ENCODE data around the gene PACS1. TPM values are rescaled to one million over a fixed set of nuclear protein-coding genes. Genes with fewer than 3 reads are reported as not detected.

PACS1 gene
- total RNA-seq, 4 donors from 2014 or later: 17.9 to 37.6 (median 25.4) TPM

DNA sequence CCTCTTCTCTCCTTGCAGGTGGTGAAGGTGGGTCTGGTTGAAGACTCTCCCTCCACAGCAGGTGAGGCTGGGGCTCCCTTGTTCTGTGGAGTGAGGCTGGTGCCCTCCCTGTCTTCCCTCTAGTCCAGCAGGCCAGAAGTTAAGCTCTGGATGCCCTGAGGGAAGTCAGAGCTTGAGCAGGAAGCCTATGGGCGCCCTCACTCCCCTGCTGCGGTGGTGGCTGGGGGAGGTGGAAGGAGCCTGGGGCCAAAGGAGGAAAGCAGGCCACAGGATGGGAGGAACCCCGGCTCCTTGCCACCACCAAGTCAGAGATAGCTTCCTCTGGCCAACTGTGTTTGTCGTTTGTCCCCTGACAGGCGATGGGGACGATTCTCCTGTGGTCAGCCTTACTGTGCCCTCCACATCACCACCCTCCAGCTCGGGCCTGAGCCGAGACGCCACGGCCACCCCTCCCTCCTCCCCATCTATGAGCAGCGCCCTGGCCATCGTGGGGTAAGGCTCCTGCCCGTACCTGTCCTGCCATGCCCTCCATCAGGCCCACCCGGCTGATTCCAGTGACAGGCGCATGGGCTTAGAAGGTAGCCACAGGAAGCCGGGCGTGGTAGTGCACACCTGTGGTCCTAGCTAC is 168.8 kb downstream of the PACS1 start:
- DNase-seq: no peak
- H3K4me1 ChIP-seq: no peaks in the 10 kb centered on the region
- 73 to 85% methylated on average over 2 to 6 of the region's 17 CpGs for WGBS, 2 donors
- H3K27me3 ChIP-seq: no peaks in the 10 kb centered on the region
- no peak for TF ChIP-seq POLR2A (IDR thresholded peaks at IDR 0.05)
- TF ChIP-seq, protein P1, sequence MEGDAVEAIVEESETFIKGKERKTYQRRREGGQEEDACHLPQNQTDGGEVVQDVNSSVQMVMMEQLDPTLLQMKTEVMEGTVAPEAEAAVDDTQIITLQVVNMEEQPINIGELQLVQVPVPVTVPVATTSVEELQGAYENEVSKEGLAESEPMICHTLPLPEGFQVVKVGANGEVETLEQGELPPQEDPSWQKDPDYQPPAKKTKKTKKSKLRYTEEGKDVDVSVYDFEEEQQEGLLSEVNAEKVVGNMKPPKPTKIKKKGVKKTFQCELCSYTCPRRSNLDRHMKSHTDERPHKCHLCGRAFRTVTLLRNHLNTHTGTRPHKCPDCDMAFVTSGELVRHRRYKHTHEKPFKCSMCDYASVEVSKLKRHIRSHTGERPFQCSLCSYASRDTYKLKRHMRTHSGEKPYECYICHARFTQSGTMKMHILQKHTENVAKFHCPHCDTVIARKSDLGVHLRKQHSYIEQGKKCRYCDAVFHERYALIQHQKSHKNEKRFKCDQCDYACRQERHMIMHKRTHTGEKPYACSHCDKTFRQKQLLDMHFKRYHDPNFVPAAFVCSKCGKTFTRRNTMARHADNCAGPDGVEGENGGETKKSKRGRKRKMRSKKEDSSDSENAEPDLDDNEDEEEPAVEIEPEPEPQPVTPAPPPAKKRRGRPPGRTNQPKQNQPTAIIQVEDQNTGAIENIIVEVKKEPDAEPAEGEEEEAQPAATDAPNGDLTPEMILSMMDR (IDR thresholded peaks at IDR 0.05): no peak
- no peak overlapping the region for H3K27ac ChIP-seq
- H3K9me3 ChIP-seq: no peaks in the 10 kb centered on the region
- H3K4me3 ChIP-seq: no peak overlapping the region
- intact Hi-C loops (cut with DNase I): no loop called here
- H3K36me3 ChIP-seq: peaks cover 18 to 100% (median 46%) of the 10 kb centered on the region in 3 donors

- Histone ChIP-seq H3K4me1 (no peaks in the 10 kb centered on the region), H3K9me3 (no peaks in the 10 kb centered on the region), H3K27me3 (no peaks in the 10 kb centered on the region), H3K36me3 (peaks cover 18 to 100% (median 48%) of the 10 kb centered on the region in 3 donors), H3K27ac (no peak overlapping the region), H3K4me3 (no peak overlapping the region)
- intact Hi-C loops (cut with DNase I): no loop called here
- WGBS, 2 donors: 73 to 83% methylated on average over 3 of the region's 3 CpGs
- DNase-seq: no peak
- TF ChIP-seq POLR2A (IDR thresholded peaks at IDR 0.05): no peak
- TF ChIP-seq, protein P1 (IDR thresholded peaks at IDR 0.05): no peak
Measured at GRCh38 chr11:66239511-66239910, 169.4 kb downstream of the PACS1 start.

GRCh38 chr11:66239998-66240780 is 170.1 kb downstream of the PACS1 start:
- Histone ChIP-seq H3K4me1 (no peaks in the 10 kb centered on the region), H3K4me3 (no peak overlapping the region), H3K9me3 (no peaks in the 10 kb centered on the region), H3K27me3 (no peaks in the 10 kb centered on the region), H3K27ac (no peak overlapping the region), H3K36me3 (peaks cover 18 to 100% (median 44%) of the 10 kb centered on the region in 3 donors)
- WGBS, 2 donors: 90% methylated on average over 19 to 21 of the region's 25 CpGs
- no peak for TF ChIP-seq POLR2A (IDR thresholded peaks at IDR 0.05)
- TF ChIP-seq, protein P1 (IDR thresholded peaks at IDR 0.05): no peak
- intact Hi-C loops (cut with DNase I): no loop called here
- DNase-seq: no peak

GRCh38 chr11:66240781-66241136 is 170.7 kb downstream of the PACS1 start:
- Histone ChIP-seq H3K36me3 (peaks cover 18 to 100% (median 38%) of the 10 kb centered on the region in 3 donors), H3K27ac (no peak overlapping the region), H3K4me1 (no peaks in the 10 kb centered on the region), H3K27me3 (no peaks in the 10 kb centered on the region), H3K4me3 (no peak overlapping the region), H3K9me3 (no peaks in the 10 kb centered on the region)
- WGBS, 2 donors: 72 to 94% methylated on average over 5 to 9 of the region's 9 CpGs
- intact Hi-C loops (cut with DNase I): no loop called here
- TF ChIP-seq, protein P1 (IDR thresholded peaks at IDR 0.05): no peak
- TF ChIP-seq POLR2A (IDR thresholded peaks at IDR 0.05): no peak
- no peak for DNase-seq

DNA sequence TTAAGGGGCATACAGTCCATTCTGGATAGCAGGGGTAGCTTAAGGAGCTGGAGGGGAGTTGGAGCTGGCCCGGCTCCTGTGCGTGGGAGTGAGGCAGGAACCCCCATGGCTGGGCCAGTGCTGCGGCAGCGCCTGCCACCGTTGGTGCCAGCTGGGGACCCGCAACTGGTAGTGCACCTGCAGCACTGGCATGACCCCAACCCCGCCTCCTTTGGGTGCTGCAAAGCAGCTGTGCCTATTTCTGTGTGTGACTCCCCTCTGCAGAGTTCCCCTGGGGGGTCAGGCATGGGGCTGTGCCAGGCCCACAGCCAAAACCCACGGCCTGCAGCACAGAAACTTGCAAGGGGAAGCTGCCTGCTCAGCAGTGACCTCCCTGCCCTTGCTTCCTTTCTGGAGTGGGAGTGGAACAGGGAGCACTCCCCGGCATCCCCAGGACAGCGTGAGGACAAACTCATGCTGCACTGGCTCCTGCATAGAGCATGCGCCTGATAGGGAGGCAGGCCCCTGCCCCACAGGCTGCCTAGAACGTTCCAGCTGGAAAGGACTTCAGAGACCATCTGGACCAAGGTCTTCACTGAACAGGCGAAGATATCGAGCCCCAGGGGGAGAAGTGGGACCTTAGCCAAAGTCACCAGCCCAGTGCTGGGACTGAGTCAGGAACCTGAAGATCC is 172.2 kb downstream of the PACS1 start:
- no peak for DNase-seq
- TF ChIP-seq, protein P1 (IDR thresholded peaks at IDR 0.05): no peak
- no peak for TF ChIP-seq POLR2A (IDR thresholded peaks at IDR 0.05)

More for the DNA sequence above, 172.2 kb downstream of the PACS1 start:
- H3K36me3 ChIP-seq: peaks cover 18 to 100% (median 33%) of the 10 kb centered on the region in 3 donors
- H3K9me3 ChIP-seq: no peaks in the 10 kb centered on the region
- 83% methylated on average over 11 of the region's 14 CpGs; no CpG with 5 or more reads in 1 of the 2 donors for WGBS, 2 donors
- H3K4me3 ChIP-seq: no peak overlapping the region
- intact Hi-C loops (cut with DNase I): no loop called here
- no peaks in the 10 kb centered on the region for H3K27me3 ChIP-seq
- no peaks in the 10 kb centered on the region for H3K4me1 ChIP-seq
- no peak overlapping the region for H3K27ac ChIP-seq
